Left forelimb (tissue), 1 donor: ENCODE results near the gene PCDH15.
"Not testable (repeated sequence)": the region's sequence is repeated elsewhere in the genome, so short reads cannot be mapped to it uniquely, and the experiment has no call there.

Experiments
- DNase-seq: peaks from one replicate; pipeline ENCODE4 v3.0.0-alpha.2; 2018; ENCODE audit warnings: low spot score

The PCDH15 gene

DNA sequence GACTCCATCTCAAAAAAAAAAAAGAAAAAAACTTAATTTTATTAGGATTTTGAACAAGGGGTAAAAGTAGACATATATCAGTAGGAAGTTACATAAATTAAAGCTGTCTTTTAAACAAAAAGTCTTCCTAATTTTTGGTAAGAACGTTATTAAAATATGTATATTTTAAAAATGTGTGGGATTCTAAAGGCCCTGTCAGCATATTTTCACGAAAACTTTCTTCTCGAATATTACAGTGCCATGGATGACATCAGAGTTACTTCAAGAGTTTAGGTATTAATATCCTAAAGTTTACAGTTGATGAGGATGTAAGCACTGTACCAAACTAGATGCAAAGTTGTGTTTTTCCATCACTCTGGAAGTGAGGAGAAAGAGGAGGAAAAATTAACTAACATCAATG is 820.8 kb downstream of the PCDH15 start:
- DNase-seq: no peak

- no peak for DNase-seq
Observed at GRCh38 chr10:53978301-53978700, 822.7 kb downstream of the PCDH15 start.

DNA sequence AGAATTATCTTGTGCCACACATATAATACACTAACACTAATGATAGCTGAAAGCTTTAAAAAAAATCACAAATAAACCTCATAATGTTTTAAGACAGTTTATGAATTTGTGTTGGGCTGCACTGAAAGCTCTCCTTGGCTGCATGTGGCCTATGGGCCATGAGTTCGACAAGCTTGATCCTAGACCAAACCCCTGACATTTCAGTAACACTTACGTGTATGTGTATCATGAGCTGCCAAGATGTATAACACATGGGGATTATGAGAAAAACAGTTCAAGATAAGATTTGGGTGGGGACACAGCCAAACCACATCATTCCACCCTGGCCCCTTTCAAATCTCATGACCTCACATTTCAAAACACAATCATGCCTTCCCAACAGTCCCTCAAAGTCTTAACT is 823.8 kb downstream of the PCDH15 start:
- no peak for DNase-seq

GRCh38 chr10:53957401-53957800 is 843.6 kb downstream of the PCDH15 start:
- no peak for DNase-seq

GRCh38 chr10:53955091-53955490 is 845.9 kb downstream of the PCDH15 start:
- DNase-seq: no peak

- DNase-seq: no peak
Observed at GRCh38 chr10:53952698-53953630, 848.1 kb downstream of the PCDH15 start.

DNA sequence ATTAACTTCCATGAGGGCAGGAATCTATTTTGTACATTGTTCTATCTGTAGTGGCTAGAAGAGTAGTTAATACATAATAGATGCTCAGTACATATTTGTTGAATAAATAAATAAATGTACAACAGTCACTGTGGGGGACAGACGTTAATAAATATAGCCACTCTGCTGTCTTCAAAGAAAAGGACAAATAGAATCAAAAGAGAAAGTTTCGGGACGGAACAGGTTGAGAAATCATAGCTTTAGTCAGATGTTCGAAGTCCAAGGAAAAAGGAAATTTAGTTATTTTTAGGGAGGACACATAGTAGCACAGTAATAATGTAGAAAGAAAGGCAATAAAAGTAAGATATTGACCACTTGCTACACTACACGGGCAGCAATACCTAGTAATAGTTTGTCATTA is 861.4 kb downstream of the PCDH15 start:
- no peak for DNase-seq

- DNase-seq: no peak
Observed at GRCh38 chr10:53930648-53931047, 870.4 kb downstream of the PCDH15 start.

DNA sequence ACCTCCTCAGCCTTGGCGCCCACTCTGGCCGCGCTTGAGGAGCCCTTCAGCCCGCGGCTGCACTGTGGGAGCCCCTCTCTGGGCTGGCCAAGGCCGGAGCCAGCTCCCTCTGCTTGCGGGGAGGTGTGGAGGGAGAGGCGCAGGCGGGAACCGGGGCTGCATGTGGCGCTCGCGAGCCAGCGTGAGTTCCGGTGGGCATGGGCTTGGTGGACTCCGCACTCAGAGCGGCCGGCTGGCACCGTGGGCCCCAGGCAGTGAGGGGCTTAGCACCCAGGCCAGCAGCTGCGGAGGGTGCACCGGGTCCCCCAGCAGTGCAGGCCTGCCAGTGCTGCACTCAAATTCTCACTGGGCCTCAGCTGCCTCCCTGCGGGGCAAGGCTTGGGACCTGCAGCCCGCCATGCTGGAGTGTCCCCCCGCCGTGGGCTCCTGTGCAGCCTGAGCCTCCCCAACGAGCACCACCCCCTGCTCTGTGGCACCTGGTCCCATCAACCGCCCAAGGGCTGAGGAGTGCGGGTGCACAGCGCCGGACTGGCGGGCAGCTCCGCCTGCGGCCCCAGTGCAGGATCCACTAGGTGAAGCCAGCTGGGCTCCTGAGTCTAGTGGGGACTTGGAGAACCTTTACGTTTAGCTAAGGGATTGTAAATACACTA is 876.9 kb downstream of the PCDH15 start:
- DNase-seq: not testable (repeated sequence)

- no peak for DNase-seq
Observed at GRCh38 chr10:53918755-53919154, 882.3 kb downstream of the PCDH15 start.

DNA sequence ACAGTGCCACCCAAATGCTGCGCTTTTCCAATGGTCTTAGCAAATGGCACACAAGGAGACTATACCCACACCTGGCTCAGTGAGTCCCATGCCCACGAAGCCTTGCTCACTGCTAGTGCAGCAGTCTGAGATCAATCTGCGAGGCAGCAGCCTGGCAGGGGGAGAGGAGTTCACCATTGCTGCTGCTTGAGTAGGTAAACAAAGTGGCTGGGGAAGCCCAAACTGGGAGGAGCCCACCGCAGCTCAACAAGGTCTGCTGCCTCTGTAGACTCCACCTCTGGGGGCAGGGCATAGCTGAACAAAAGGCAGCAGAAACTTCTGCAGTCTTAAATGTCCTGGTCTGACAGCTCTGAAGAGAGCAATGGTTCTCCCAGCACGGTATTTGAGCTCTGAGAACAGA is 891.2 kb downstream of the PCDH15 start:
- no peak for DNase-seq

- no peak for DNase-seq
Observed at GRCh38 chr10:53904506-53905241, 896.4 kb downstream of the PCDH15 start.

DNA sequence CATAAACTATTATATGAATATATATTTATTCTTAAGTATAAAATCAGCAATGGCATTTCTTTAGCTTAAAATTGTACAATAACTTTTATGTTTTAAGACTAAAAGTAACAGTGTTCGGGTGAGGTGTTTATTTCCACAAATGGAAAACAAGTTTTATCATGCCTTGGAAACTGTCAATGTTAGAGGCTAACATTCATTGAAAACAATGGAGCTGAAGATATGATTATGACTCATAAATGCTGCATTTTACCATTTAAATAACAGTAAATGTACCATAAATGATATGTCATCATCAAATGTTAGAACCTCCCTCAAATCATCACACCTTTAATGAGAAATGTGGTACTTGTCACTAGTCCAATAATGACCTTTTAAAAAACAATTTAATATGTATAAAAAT is 897.3 kb downstream of the PCDH15 start:
- no peak for DNase-seq

DNA sequence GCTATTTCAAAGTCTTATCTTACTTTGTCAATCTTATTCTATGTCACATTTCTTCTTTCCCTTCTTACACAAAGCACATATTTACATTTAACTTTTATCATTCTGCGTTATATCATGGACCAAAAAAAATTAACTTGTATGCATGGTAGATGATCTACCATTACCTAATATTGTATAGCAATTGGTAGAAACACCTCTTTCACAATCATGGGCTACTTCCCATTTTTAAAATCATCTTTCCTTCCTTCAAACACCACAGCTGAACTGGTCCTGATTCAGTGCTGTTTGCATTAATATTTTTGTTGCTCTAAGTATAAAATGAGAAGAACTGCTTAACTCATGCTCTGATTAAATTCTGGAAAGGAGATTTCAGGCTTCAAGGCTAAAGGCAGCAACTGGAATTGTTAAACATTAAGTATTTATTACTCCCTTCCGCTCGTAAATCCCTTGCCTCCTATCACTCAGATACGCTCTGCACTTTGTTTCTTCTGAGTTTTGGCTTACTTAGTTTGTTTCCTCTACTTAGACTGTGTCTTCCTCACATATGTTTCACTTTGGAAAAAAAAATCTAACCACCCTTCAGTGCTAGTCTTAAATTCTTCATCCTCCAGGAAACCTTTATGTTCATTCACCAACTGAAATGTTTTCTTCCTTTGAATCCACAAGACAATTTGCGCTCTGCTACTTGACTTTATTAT is 901.4 kb downstream of the PCDH15 start:
- DNase-seq: no peak

GRCh38 chr10:53898532-53898931 is 902.5 kb downstream of the PCDH15 start:
- DNase-seq: no peak

DNA sequence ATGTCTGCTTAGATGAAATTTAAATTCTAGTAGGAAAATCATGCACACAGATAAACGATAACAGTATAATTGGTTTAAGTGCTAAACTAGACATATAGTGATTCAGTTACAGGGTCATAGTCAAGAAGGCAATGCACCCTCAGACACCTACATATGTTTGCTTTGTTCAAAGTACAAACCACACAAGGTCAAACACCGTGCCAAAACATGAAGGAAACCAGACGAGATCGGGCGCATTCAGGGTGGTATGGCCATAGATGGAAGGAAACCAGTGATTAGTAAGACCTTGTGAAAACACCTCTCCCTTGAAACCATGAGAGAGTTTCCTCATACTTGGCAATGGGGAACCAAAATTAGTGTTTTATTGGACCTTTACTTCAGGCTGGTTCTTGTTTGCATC is 906.9 kb downstream of the PCDH15 start:
- DNase-seq: no peak

DNA sequence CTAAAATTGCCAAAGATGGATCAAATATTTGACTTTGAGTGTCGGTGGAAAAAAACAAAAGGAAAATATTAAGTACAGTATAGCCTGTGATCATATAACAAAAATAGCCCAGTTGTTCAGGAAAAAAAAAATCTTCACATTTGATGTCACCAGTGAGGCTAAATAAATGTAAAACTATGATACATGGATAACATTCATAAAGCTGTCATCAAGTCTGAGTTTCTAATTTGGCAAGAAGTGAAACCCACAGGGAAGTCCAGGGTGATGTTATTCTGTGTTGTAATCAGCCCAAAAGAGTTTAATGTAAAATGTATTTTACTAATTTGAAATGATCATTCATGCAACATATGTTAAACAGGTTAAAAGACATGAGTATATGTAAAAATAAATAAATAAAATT is 908.0 kb downstream of the PCDH15 start:
- DNase-seq: no peak

DNA sequence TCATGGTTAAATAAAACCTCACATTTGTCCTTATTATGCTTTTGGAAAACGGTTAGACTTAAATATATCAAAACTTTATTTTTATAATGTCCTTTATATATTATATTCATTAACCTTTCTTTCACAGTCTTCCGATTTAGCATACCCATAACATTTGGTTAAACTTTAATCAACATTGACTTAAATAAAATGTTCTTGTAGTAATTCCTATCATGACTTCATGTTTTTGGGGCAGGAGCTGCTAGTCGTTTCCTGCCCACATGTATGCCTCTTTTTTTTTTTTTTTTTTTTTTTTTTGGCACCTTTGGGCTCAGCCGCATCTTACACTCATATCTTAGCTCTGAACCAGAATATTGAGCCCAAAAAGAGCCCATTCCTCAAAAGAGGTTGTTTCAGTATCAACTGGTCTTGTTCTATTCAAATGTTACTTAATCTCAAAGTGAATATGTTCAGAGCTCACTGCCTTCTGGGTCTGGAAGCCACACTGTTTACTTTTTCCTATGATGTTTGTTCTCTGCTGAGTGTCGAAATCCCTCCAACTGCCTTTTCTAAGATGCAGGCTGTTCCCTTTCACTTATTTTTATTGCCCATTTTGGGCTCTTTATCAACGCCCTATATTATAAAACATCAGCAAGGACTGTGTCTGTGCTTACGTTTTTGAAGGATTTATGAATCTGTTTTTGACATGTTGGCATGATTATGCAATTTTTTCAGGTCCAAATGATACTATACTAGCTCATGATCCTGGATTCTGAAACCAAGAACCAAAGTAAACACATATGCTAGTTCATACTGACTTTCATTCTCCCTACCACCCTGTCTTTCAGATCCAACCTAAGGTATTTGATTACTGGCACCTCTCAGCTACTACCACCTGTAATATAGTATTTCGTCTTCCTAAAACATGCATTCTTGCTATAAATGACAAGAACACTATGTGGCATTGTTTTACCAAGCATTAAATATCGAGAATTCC is 914.4 kb downstream of the PCDH15 start:
- DNase-seq: no peak

GRCh38 chr10:53864846-53865245 is 936.2 kb downstream of the PCDH15 start:
- DNase-seq: no peak

DNA sequence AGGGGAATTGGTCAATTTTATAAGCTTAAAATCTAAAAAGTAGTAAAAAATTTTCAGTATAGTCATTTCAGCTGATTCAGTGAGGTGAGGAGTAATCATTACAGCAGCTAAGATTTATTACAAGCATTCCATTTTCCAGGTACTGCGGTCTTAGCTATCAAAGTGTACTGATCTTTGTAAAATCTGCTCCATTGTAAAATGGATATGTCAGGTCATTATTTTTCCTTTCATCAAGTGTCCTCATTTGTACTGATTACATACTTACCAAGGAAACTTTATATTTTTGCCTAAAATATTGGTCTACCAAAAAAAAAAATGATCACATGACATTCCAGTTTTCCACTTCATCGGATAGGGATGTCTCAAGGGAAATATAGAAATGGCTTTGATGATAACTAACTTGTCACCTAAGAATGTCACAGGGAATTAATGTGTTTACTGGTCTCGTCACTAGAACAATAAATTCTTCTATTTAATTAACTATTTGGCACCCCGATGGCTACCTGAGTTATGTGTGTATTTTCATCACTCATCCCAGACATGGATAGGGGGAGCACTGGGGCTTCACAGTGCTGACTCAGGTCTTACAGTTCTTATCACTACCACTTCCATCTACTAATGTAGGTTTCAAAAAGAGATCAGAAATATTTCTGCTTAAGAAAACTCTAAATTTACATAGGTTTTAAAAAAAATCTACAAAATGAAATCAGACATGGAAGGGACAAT is 948.4 kb downstream of the PCDH15 start:
- DNase-seq: no peak
